K562 (cell line): ENCODE results near the gene NEUROG3. TPM values are rescaled to one million over a fixed set of nuclear protein-coding genes. Genes with fewer than 3 reads are reported as not detected.

ENCODE experiments used
- ATAC-seq: fragments of 200-7000 bp; cut with Tn5 transposase; 3 replicates; pipeline ENCODE4 v1.9.1; 2020; ENCODE audit warnings: moderate library complexity
- BruUV-seq: library from RNA; stranded (reverse); fragments of 400-500 nt; replicated peaks from 2 replicates; lab custom pipeline; 2021; lab: Mats Ljungman, UMichigan
- CTCF ChIA-PET: fragments of 300-600 bp; formaldehyde crosslinking; extraction: SDS; loops from one replicate; lab custom pipeline; 2021; ENCODE audit warnings: low intra/inter-chr PET ratio; lab: Yijun Ruan, JAX
- POLR2A ChIA-PET: fragments of 300-600, 350-650 bp; sonication (Branson Sonifier 250); formaldehyde crosslinking; extraction: SDS; loops from one replicate; lab custom pipeline; 2021; ENCODE audit warnings: antibody characterized with exemption, inconsistent platforms; lab: Yijun Ruan, JAX
- DNase-seq, 4 experiments: peaks; one replicate each; pipeline versions ENCODE4 v3.0.0 to v3.0.0-alpha.2; 2011 to 2018; ENCODE audit warnings: low spot score in 3 of 4, mixed read lengths in 3 of 4; ENCODE audit errors: extremely low read depth in 1 of 4
- FAIRE-seq: peaks from 2 replicates; lab custom pipeline; 2011; peaks lifted over from hg19 to GRCh38; lab: Jason Lieb, UNC
- H2AFZ ChIP-seq: 2 replicates; pipeline ENCODE4 v1.6.0; 2011; ENCODE audit warnings: low read depth, low read length, control low read depth, inconsistent platforms
- H3K27ac ChIP-seq: fragments of 200-600 bp; 3 replicates; pipeline ENCODE4 v1.8.0; 2011; ENCODE audit warnings: low read depth, mild to moderate bottlenecking, control low read depth, inconsistent platforms, low read length, moderate library complexity, mixed read lengths; ENCODE audit errors: extremely low read depth
- H3K27me3 ChIP-seq, 2 experiments: fragments of 300-600 bp in 1 of 2; 2 replicates in 1 of 2; 3 replicates in 1 of 2; pipeline versions ENCODE4 v1.6.0 to v1.8.0; 2011; ENCODE audit warnings: inconsistent platforms in 2 of 2, low read length in 2 of 2, mild to moderate bottlenecking in 1 of 2, mixed read lengths in 1 of 2, moderate library complexity in 1 of 2; ENCODE audit not compliant: control insufficient read depth in 2 of 2, insufficient read depth in 2 of 2
- H3K36me3 ChIP-seq: fragments of 300-600 bp; 3 replicates; pipeline ENCODE4 v1.8.0; 2011; ENCODE audit warnings: mild to moderate bottlenecking, low read length, inconsistent platforms; ENCODE audit not compliant: control insufficient read depth, insufficient read depth
- H3K4me1 ChIP-seq, 2 experiments: fragments of 200-600 bp in 1 of 2; replicated peaks in 1 of 2; 2 replicates in 1 of 2; 3 replicates in 1 of 2; pipeline versions ENCODE4 v1.5.1 to v1.8.0; 2011; ENCODE audit warnings: inconsistent platforms in 2 of 2, low read length in 2 of 2, mild to moderate bottlenecking in 1 of 2, mixed read lengths in 1 of 2, moderate library complexity in 1 of 2; ENCODE audit not compliant: control insufficient read depth in 2 of 2, insufficient read depth in 2 of 2
- H3K4me2 ChIP-seq: 2 replicates; pipeline ENCODE4 v1.6.1; 2011; ENCODE audit warnings: low read length, control low read depth, inconsistent platforms, mixed read lengths; ENCODE audit not compliant: insufficient read depth
- H3K4me3 ChIP-seq: fragments of 200-600 bp; sonication (generic), shearing (Covaris generic); 2 replicates; pipeline ENCODE4 v1.5.1; 2016; ENCODE audit warnings: control low read depth, inconsistent platforms
- H3K79me2 ChIP-seq: fragments of 200-600 bp; 3 replicates; pipeline ENCODE4 v1.8.0; 2011; ENCODE audit warnings: low read length, inconsistent platforms; ENCODE audit not compliant: control insufficient read depth, insufficient read depth
- H3K9ac ChIP-seq, 2 experiments: 2 replicates each; pipeline versions ENCODE4 v1.6.0 to v1.6.1; 2011; ENCODE audit warnings: low read depth in 2 of 2, low read length in 2 of 2, control low read depth in 1 of 2, inconsistent platforms in 1 of 2, mild to moderate bottlenecking in 1 of 2, mixed read lengths in 1 of 2; ENCODE audit not compliant: insufficient read depth in 1 of 2
- H3K9me1 ChIP-seq: one replicate; pipeline ENCODE4 v1.6.0; 2011; ENCODE audit warnings: inconsistent platforms, mild to moderate bottlenecking, low read length, moderate library complexity; ENCODE audit not compliant: control insufficient read depth, insufficient read depth
- H3K9me3 ChIP-seq: replicated peaks from 2 replicates; pipeline ENCODE4 v1.5.1; 2011; ENCODE audit warnings: low read depth, low read length, inconsistent platforms; ENCODE audit not compliant: control insufficient read depth, insufficient read depth
- H4K20me1 ChIP-seq: replicated peaks from 2 replicates; pipeline ENCODE4 v1.6.1; 2011; ENCODE audit warnings: low read length, inconsistent platforms, mixed read lengths; ENCODE audit not compliant: control insufficient read depth, insufficient read depth
- HOXB6 ChIP-seq: fragments of 250-450 bp; sonication (Bioruptor Pico); IDR thresholded peaks from 2 replicates; pipeline ENCODE4 v1.5.1; 2022; ENCODE audit warnings: mild to moderate bottlenecking, borderline replicate concordance
- KDM1A ChIP-seq, 2 experiments: fragments of 450-650 bp; IDR thresholded peaks; 2 replicates each; pipeline ENCODE4 v1.6.1; 2016; ENCODE audit warnings: mild to moderate bottlenecking in 2 of 2
- PYGO2 ChIP-seq: fragments of 450-650 bp; IDR thresholded peaks from 2 replicates; pipeline ENCODE4 v1.6.1; 2016; ENCODE audit warnings: mild to moderate bottlenecking, missing genetic modification characterization, moderate library complexity, missing compliant biosample characterization
- SMAD1 ChIP-seq: fragments of 150-350 bp; IDR thresholded peaks from 2 replicates; pipeline ENCODE4 v1.6.1; 2014; ENCODE audit warnings: low read length, low read depth; ENCODE audit not compliant: partially characterized antibody
- SMC3 ChIP-seq: conservative IDR thresholded peaks from 2 replicates; pipeline ENCODE4 v1.6.1; 2011; ENCODE audit warnings: low read depth, low read length, improper control_type of control experiment; ENCODE audit not compliant: insufficient read depth
- TAF1 ChIP-seq: IDR thresholded peaks from 2 replicates; pipeline ENCODE4 v1.6.1; 2011; ENCODE audit warnings: mild to moderate bottlenecking, low read length, moderate library complexity; ENCODE audit not compliant: insufficient read depth, control insufficient read depth, severe bottlenecking; ENCODE audit errors: extremely low read depth
- THRAP3 ChIP-seq: fragments of 450-650 bp; IDR thresholded peaks from 2 replicates; pipeline ENCODE4 v1.6.1; 2016; ENCODE audit warnings: mild to moderate bottlenecking, inconsistent platforms, borderline replicate concordance
- XRCC4 ChIP-seq: IDR thresholded peaks from one replicate; pipeline ENCODE4 v1.6.1; 2011; ENCODE audit not compliant: insufficient read depth, insufficient read length; ENCODE audit errors: extremely low read depth
- YBX1 ChIP-seq: fragments of 450-650 bp; IDR thresholded peaks from 2 replicates; pipeline ENCODE4 v1.7.1; 2016; ENCODE audit warnings: mild to moderate bottlenecking
- ZBED1 ChIP-seq: IDR thresholded peaks from 2 replicates; pipeline ENCODE4 v1.6.1; 2014
- ZFX ChIP-seq: sonication (generic); formaldehyde crosslinking; IDR thresholded peaks from 2 replicates; pipeline ENCODE4 v1.8.0; 2022; ENCODE audit warnings: mild to moderate bottlenecking, missing genetic modification reagents, moderate library complexity
- ZNF212 ChIP-seq: fragments of 450-650 bp; formaldehyde crosslinking; IDR thresholded peaks from 2 replicates; pipeline ENCODE4 v1.4.0; 2020; ENCODE audit warnings: mild to moderate bottlenecking
- ZNF224 ChIP-seq: sonication (generic); formaldehyde crosslinking; IDR thresholded peaks from 2 replicates; pipeline ENCODE4 v1.8.0; 2022; ENCODE audit warnings: mild to moderate bottlenecking, missing genetic modification reagents
- ZNF76 ChIP-seq: fragments of 250-450 bp; sonication (Bioruptor Pico); IDR thresholded peaks from 2 replicates; pipeline ENCODE4 v1.4.0; 2020; ENCODE audit warnings: mild to moderate bottlenecking, moderate library complexity, borderline replicate concordance
- WGBS: fragments of 100-300 bp; shearing (Covaris generic); methylation state at CpG from one replicate; pipeline ENCODE4 v1.1.6; 2016; ENCODE audit warnings: low coverage, mixed read lengths; ENCODE audit not compliant: insufficient coverage; ENCODE audit errors: missing lambda C conversion rate; 5-methylcytosine and 5-hydroxymethylcytosine counted together
- in situ Hi-C: fragments of 300-500 bp; cut with MboI; formaldehyde crosslinking; loops from 4 replicates; pipeline ENCODE4 v1.15.0; 2018; ENCODE audit warnings: inconsistent platforms, mixed read lengths
- intact Hi-C: fragments of 100-400 bp; cut with micrococcal nuclease; formaldehyde crosslinking; loops from 2 replicates; pipeline ENCODE4 v1.14.2; 2022
- polyA plus RNA-seq, 8 experiments: library from polyadenylated mRNA; depleted of rRNA in 4 of 8; stranded (reverse) in 5 of 8; unstranded in 3 of 8; fragments of >200 nt; fragmentation: Nextera tagmentation in 2 of 8; fragmentation: Illumina TruSeq in 1 of 8; extraction: Ambion mirVana in 2 of 8; extraction: Trizol in 1 of 8; gene quantifications; 2 replicates each; pipeline versions ENCODE4 v1.2.1 to v1.2.3, GENCODE V29; 2011 to 2014; ENCODE audit warnings: inconsistent platforms in 1 of 8, missing spikeins in 1 of 8
- total RNA-seq, 7 experiments: library from RNA; depleted of rRNA in 6 of 7; stranded (reverse); fragments of >200 nt in 6 of 7; fragmentation: Illumina TruSeq in 2 of 7; extraction: Trizol in 2 of 7; gene quantifications; 2 replicates each; pipeline versions ENCODE4 v1.2.1 to v1.2.3, GENCODE V29; 2011 to 2021; ENCODE audit warnings: low replicate concordance in 1 of 7

Gene NEUROG3
- total and polyA plus RNA-seq, 9 of the 15 experiments (the other 6 are each of a cell fraction or from before 2014, with no cell fraction given) = not detected

DNA sequence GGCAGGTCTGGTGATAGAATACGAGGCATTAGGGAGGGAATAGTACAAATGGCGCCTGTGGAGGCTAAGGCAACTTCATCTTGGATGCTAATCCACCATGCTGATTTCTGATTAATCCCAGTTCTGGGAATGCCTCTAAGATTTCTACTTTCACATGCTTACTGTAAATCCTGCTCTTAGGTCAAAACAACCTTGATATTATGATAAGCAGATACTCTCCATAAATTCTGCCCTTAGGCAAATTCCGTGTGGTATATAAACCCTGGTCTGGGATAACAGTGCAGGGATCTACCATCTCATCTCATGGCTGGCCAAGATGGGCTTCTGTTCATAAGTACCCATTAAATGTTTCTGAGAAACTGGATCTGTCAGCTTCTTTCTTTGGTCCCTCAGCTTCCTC lies 11.4 kb upstream of the NEUROG3 start (continued):
- no peak for TF ChIP-seq ZNF224 (CRISPR knock-in tag)

DNA sequence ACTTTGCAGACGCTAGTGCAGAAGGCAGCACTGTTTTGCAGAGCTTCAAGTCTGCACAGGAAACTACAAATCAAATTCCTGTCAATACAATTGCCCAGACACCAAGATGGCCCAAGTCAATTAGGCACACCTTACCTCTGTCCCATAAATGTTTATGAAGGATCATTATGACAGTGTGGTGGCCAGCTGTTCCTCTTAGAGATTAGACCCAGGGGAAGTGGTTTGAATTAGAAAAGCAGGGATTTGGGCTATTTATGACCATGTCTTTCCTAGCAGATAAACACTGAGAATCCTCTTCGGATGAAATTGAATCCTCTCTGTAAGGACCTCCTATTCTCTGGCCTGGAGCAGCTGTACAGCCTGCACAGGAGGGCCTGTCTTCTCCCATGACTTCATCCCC lies 9.9 kb upstream of the NEUROG3 start:
- peaks cover 2 to 16% of the 10 kb centered on the region in 2 experiments; a peak in 3 of 5 replicates for H3K27me3 ChIP-seq
- no peak overlapping the region for H3K4me2 ChIP-seq
- CTCF ChIA-PET = no interaction called here
- H3K9me1 ChIP-seq = no peaks in the 10 kb centered on the region
- TF ChIP-seq TAF1 (no peak), HOXB6 (CRISPR knock-in tag) (no peak), ZBED1 (no peak), SMAD1 (no peak), YBX1 (no peak), PYGO2 (no peak), XRCC4 (no peak), ZFX (no peak), KDM1A (IDR thresholded peaks at IDR 0.05) (no peak), THRAP3 (no peak), SMC3 (no peak), ZNF212 (no peak), ZNF76 (no peak)
- no peak overlapping the region for H3K27ac ChIP-seq
- no TSS peak for BruUV-seq
- in situ Hi-C loops (no loop called here), intact Hi-C loops (no loop called here)
- H3K4me1 ChIP-seq = no peaks in the 10 kb centered on the region; a peak in 1 of 5 replicates
- no peak overlapping the region for H3K4me3 ChIP-seq
- WGBS = 0% methylated on average over 2 of the region's 2 CpGs
- DNase-seq (no peak), FAIRE-seq (no peak), ATAC-seq (no peak)
- H3K79me2 ChIP-seq = no peaks in the 10 kb centered on the region
- POLR2A ChIA-PET = no interaction called here
- H3K9ac ChIP-seq = no peak overlapping the region
- H4K20me1 ChIP-seq = no peaks in the 10 kb centered on the region
- no peaks in the 10 kb centered on the region for H3K9me3 ChIP-seq
- H2AFZ ChIP-seq = no peak overlapping the region
- no peaks in the 10 kb centered on the region for H3K36me3 ChIP-seq
